GM12878 (cell line): ENCODE results near the gene DCN. TPM values are rescaled to one million over a fixed set of nuclear protein-coding genes. Genes with fewer than 3 reads are reported as not detected.

ENCODE experiments used
- ATAC-seq: fragments of 200-7000 bp; cut with Tn5 transposase; 3 replicates; pipeline ENCODE4 v1.9.1; 2020; ENCODE audit warnings: mild to moderate bottlenecking, moderate library complexity
- BruUV-seq: library from RNA; stranded (reverse); fragments of 400-500 nt; replicated peaks from 2 replicates; lab custom pipeline; 2021; lab: Mats Ljungman, UMichigan
- CTCF ChIA-PET: fragments of 300-600 bp; sonication (Branson Sonifier 250); formaldehyde crosslinking; extraction: SDS; loops from one replicate; lab custom pipeline; 2021; ENCODE audit warnings: inconsistent platforms; lab: Yijun Ruan, JAX
- POLR2A ChIA-PET: fragments of 350-600 bp; formaldehyde crosslinking; extraction: SDS; loops from one replicate; lab custom pipeline; 2021; ENCODE audit warnings: inconsistent platforms; lab: Charles Lee
- RAD21 ChIA-PET: fragments of 300-600 bp; sonication (Branson Sonifier 250); formaldehyde crosslinking; loops from one replicate; lab custom pipeline; 2023; ENCODE audit warnings: antibody characterized with exemption; ENCODE audit not compliant: unreplicated experiment; lab: Charles Lee
- SMC1A ChIA-PET: fragments of 300-600 bp; sonication (Branson Sonifier 250); formaldehyde crosslinking; loops from one replicate; lab custom pipeline; 2023; ENCODE audit not compliant: unreplicated experiment, uncharacterized antibody; lab: Charles Lee
- DNase-seq: peaks from one replicate; pipeline ENCODE4 v3.0.0-alpha.2; 2011; ENCODE audit warnings: low read depth, low spot score
- FAIRE-seq: peaks from 3 replicates; lab custom pipeline; 2011; peaks lifted over from hg19 to GRCh38; lab: Jason Lieb, UNC
- H2AFZ ChIP-seq: 2 replicates; pipeline ENCODE4 v1.6.0; 2011; ENCODE audit warnings: low read depth, low read length, control low read depth; ENCODE audit not compliant: control insufficient read depth
- H3K27ac ChIP-seq: 2 replicates; pipeline ENCODE4 v1.5.1; 2011; ENCODE audit warnings: control low read depth; ENCODE audit not compliant: control insufficient read depth, insufficient read depth
- H3K27me3 ChIP-seq, 2 experiments: replicated peaks in 1 of 2; 2 replicates each; pipeline versions ENCODE4 v1.6.0 to v1.6.1; 2011; ENCODE audit warnings: low read length in 1 of 2; ENCODE audit not compliant: control insufficient read depth in 2 of 2, insufficient read depth in 2 of 2
- H3K36me3 ChIP-seq, 2 experiments: 2 replicates each; pipeline ENCODE4 v1.5.1; 2011; ENCODE audit warnings: low read length in 1 of 2; ENCODE audit not compliant: control insufficient read depth in 2 of 2, insufficient read depth in 2 of 2
- H3K4me1 ChIP-seq: 2 replicates; pipeline ENCODE4 v1.6.1; 2011; ENCODE audit warnings: mild to moderate bottlenecking, low read length, moderate library complexity, mixed read lengths; ENCODE audit not compliant: control insufficient read depth, insufficient read depth
- H3K4me2 ChIP-seq: 2 replicates; pipeline ENCODE4 v1.6.0; 2011; ENCODE audit warnings: control low read depth; ENCODE audit not compliant: control insufficient read depth, insufficient read depth
- H3K4me3 ChIP-seq: fragments of 200-600 bp; sonication (generic); 2 replicates; pipeline ENCODE4 v1.5.1; 2016
- H3K79me2 ChIP-seq: 2 replicates; pipeline ENCODE4 v1.6.0; 2011; ENCODE audit warnings: low read length; ENCODE audit not compliant: control insufficient read depth, insufficient read depth
- H3K9ac ChIP-seq: 2 replicates; pipeline ENCODE4 v1.8.0; 2011; ENCODE audit warnings: low read length, control low read depth, mixed read lengths; ENCODE audit not compliant: control insufficient read depth, insufficient read depth
- H3K9me3 ChIP-seq: replicated peaks from 3 replicates; pipeline ENCODE4 v1.5.1; 2011; ENCODE audit warnings: mild to moderate bottlenecking, low read length; ENCODE audit not compliant: control insufficient read depth, insufficient read depth
- H4K20me1 ChIP-seq: 2 replicates; pipeline ENCODE4 v1.6.0; 2011; ENCODE audit not compliant: control insufficient read depth, insufficient read depth
- EED ChIP-seq: sonication (generic); IDR thresholded peaks from 2 replicates; pipeline ENCODE4 v1.6.1; 2016; ENCODE audit warnings: antibody characterized with exemption, low read depth
- ESRRA ChIP-seq: IDR thresholded peaks from 2 replicates; pipeline ENCODE4 v1.6.1; 2012; ENCODE audit warnings: mild to moderate bottlenecking, low read length, improper control_type of control experiment
- HSF1 ChIP-seq: fragments of 150-350 bp; IDR thresholded peaks from 2 replicates; pipeline ENCODE4 v1.6.1; 2014; ENCODE audit warnings: mild to moderate bottlenecking, low read depth, low read length
- IKZF1 ChIP-seq: fragments of 450-650 bp; conservative IDR thresholded peaks from 2 replicates; pipeline ENCODE4 v1.6.1; 2017; ENCODE audit warnings: antibody characterized with exemption, mild to moderate bottlenecking
- MYB ChIP-seq: fragments of 150-350 bp; IDR thresholded peaks from 2 replicates; pipeline ENCODE4 v1.6.1; 2014; ENCODE audit warnings: mild to moderate bottlenecking, low read depth, low read length, borderline replicate concordance
- NFYB ChIP-seq: IDR thresholded peaks from 2 replicates; pipeline ENCODE4 v1.6.1; 2011; ENCODE audit warnings: low read depth, mild to moderate bottlenecking, low read length, improper control_type of control experiment, moderate library complexity; ENCODE audit not compliant: insufficient read depth
- RAD21 ChIP-seq: IDR thresholded peaks from 2 replicates; pipeline ENCODE4 v1.6.1; 2011; ENCODE audit warnings: mild to moderate bottlenecking, low read depth, low read length, moderate library complexity; ENCODE audit not compliant: insufficient read depth
- SIN3A ChIP-seq: IDR thresholded peaks from 2 replicates; pipeline ENCODE4 v1.6.1; 2012; ENCODE audit warnings: low read depth, low read length, improper control_type of control experiment
- YBX1 ChIP-seq: fragments of 450-650 bp; IDR thresholded peaks from 2 replicates; pipeline ENCODE4 v1.6.1; 2016; ENCODE audit warnings: antibody characterized with exemption
- in situ Hi-C: fragments of 300-500 bp; cut with MboI; formaldehyde crosslinking; loops from 9 replicates; pipeline ENCODE4 v1.14.3; 2018; ENCODE audit warnings: mixed read lengths
- intact Hi-C: fragments of 100-400 bp; cut with micrococcal nuclease; formaldehyde crosslinking; loops from one replicate; pipeline ENCODE4 v1.14.2; 2022; ENCODE audit not compliant: unreplicated experiment
- polyA plus RNA-seq, 11 experiments: library from polyadenylated mRNA; depleted of rRNA in 4 of 11; unstranded in 6 of 11; stranded (reverse) in 5 of 11; fragments of >200 nt; fragmentation: Nextera tagmentation in 4 of 11; fragmentation: Illumina TruSeq in 1 of 11; extraction: Ambion mirVana in 4 of 11; extraction: Trizol in 1 of 11; gene quantifications; 1 replicate in 1 of 11; 2 replicates in 10 of 11; pipeline versions ENCODE4 v1.2.1 to v1.2.3, GENCODE V29; 2011 to 2016; ENCODE audit warnings: inconsistent platforms in 2 of 11, missing spikeins in 2 of 11, low read depth in 1 of 11
- total RNA-seq, 4 experiments: library from RNA; depleted of rRNA in 3 of 4; stranded (reverse); fragments of >200 nt in 3 of 4; fragmentation: Illumina TruSeq in 1 of 4; extraction: Trizol in 1 of 4; gene quantifications; 2 replicates each; pipeline versions ENCODE4 v1.2.1 to v1.2.3, GENCODE V29; 2013 to 2021
- TF ChIP-seq, protein P1 (sequence below): IDR thresholded peaks from 2 replicates; pipeline ENCODE4 v1.6.1; 2011; ENCODE audit warnings: low read depth, mild to moderate bottlenecking, low read length, moderate library complexity, borderline replicate concordance; ENCODE audit errors: extremely low read depth
- TF ChIP-seq, protein P2 (sequence below): fragments of 450-650 bp; IDR thresholded peaks from 2 replicates; pipeline ENCODE4 v1.6.1; 2016; ENCODE audit warnings: mild to moderate bottlenecking
- TF ChIP-seq, protein P3 (sequence below): fragments of 450-650 bp; IDR thresholded peaks from 2 replicates; pipeline ENCODE4 v1.6.1; 2017; ENCODE audit warnings: mild to moderate bottlenecking, moderate library complexity

The DCN gene
- total and polyA plus RNA-seq, 10 of the 15 experiments (the other 5 are each of a cell fraction or from before 2014, with no cell fraction given), result 0.07 to 2.1 (median 0.75) TPM; not detected in 6

DNA sequence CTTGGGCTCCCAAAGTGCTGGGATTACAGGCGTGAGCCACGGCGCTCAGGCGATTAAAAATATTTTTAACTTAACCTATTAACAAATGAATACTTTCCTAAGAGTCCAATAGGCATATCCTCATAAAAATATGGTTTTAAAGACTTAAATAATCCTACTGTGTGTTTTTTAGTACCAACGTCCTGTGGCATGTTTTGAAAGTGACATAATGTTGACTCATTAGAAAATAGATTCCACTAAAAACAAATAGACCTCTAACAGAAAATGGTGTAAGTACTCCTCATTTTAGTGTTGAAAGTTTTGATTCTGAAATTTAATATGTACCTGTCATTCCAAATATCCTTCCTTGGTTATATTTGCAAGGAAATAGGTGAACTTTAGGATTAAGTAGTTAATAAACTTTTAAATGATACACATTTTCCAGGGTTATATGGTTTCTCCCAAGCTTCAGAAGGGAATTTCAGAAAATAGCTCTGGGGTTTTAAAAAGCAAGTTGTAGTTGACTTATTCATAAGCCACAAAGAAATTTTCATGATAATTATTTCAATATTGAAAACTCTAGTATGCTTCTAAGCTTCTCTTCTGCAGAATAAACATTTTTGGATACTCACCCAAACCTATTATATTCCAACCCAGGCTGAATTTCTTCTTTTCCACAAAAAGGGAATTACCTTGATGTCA, 59.2 kb downstream of the DCN start (continued):
- no peak for TF ChIP-seq YBX1
- TF ChIP-seq RAD21, result no peak
- TF ChIP-seq SIN3A, result no peak
- no peak for TF ChIP-seq IKZF1
- TF ChIP-seq NFYB, result no peak

- ATAC-seq (no peak), FAIRE-seq (no peak), DNase-seq (no peak)
- Histone ChIP-seq H4K20me1 (no peaks in the 10 kb centered on the region), H3K4me1 (no peaks in the 10 kb centered on the region), H3K9ac (no peak overlapping the region), H3K4me3 (no peak overlapping the region), H3K27ac (no peak overlapping the region), H3K79me2 (no peaks in the 10 kb centered on the region), H3K4me2 (no peak overlapping the region), H3K36me3 (no peaks in the 10 kb centered on the region), H2AFZ (no peak overlapping the region), H3K9me3 (no peaks in the 10 kb centered on the region), H3K27me3 (no peaks in the 10 kb centered on the region)
- no TSS peak for BruUV-seq
- ChIA-PET SMC1A (interaction anchor here (1.0 kb wide), 1 partner anchor 12 kb away, joined by 3 read pairs; no protein-coding TSS in a partner anchor), POLR2A (no interaction called here), RAD21 (no interaction called here), CTCF (interaction anchor here (4.8 kb wide), 1 partner anchor 12 kb away, joined by 27 read pairs; no protein-coding TSS in a partner anchor)
- in situ Hi-C loops, result no loop called here
- intact Hi-C loops, result no loop called here
- TF ChIP-seq, protein P1, sequence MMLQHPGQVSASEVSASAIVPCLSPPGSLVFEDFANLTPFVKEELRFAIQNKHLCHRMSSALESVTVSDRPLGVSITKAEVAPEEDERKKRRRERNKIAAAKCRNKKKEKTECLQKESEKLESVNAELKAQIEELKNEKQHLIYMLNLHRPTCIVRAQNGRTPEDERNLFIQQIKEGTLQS, result no peak
- TF ChIP-seq ESRRA (no peak), EED (no peak), HSF1 (no peak), MYB (no peak)
- TF ChIP-seq, protein P2, sequence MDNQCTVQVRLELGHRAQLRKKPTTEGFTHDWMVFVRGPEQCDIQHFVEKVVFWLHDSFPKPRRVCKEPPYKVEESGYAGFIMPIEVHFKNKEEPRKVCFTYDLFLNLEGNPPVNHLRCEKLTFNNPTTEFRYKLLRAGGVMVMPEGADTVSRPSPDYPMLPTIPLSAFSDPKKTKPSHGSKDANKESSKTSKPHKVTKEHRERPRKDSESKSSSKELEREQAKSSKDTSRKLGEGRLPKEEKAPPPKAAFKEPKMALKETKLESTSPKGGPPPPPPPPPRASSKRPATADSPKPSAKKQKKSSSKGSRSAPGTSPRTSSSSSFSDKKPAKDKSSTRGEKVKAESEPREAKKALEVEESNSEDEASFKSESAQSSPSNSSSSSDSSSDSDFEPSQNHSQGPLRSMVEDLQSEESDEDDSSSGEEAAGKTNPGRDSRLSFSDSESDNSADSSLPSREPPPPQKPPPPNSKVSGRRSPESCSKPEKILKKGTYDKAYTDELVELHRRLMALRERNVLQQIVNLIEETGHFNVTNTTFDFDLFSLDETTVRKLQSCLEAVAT, result no peak
- TF ChIP-seq, protein P3, sequence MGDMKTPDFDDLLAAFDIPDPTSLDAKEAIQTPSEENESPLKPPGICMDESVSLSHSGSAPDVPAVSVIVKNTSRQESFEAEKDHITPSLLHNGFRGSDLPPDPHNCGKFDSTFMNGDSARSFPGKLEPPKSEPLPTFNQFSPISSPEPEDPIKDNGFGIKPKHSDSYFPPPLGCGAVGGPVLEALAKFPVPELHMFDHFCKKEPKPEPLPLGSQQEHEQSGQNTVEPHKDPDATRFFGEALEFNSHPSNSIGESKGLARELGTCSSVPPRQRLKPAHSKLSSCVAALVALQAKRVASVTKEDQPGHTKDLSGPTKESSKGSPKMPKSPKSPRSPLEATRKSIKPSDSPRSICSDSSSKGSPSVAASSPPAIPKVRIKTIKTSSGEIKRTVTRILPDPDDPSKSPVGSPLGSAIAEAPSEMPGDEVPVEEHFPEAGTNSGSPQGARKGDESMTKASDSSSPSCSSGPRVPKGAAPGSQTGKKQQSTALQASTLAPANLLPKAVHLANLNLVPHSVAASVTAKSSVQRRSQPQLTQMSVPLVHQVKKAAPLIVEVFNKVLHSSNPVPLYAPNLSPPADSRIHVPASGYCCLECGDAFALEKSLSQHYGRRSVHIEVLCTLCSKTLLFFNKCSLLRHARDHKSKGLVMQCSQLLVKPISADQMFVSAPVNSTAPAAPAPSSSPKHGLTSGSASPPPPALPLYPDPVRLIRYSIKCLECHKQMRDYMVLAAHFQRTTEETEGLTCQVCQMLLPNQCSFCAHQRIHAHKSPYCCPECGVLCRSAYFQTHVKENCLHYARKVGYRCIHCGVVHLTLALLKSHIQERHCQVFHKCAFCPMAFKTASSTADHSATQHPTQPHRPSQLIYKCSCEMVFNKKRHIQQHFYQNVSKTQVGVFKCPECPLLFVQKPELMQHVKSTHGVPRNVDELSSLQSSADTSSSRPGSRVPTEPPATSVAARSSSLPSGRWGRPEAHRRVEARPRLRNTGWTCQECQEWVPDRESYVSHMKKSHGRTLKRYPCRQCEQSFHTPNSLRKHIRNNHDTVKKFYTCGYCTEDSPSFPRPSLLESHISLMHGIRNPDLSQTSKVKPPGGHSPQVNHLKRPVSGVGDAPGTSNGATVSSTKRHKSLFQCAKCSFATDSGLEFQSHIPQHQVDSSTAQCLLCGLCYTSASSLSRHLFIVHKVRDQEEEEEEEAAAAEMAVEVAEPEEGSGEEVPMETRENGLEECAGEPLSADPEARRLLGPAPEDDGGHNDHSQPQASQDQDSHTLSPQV, result no peak
These were observed 61.8 kb downstream of the DCN start for GRCh38 chr12:91120781-91121180.
